SK-N-SH treated with all-trans-retinoic acid at 6 μM for 48 hours (cell line): Measurements from ENCODE around the gene TTC13.
A peak's percentile ranks its signal among the peaks of the same experiment; 100 is the strongest.

ENCODE experiments used
- ATAC-seq: fragments of 200-7000 bp; cut with Tn5 transposase; 3 replicates; pipeline ENCODE4 v1.9.1; 2020; ENCODE audit warnings: mild to moderate bottlenecking, moderate library complexity
- BACH2 ChIP-seq: fragments of 250-450 bp; sonication (Bioruptor Pico); IDR thresholded peaks from 2 replicates; pipeline ENCODE4 v1.9.0; 2021; ENCODE audit warnings: mild to moderate bottlenecking, borderline replicate concordance
- CSDC2 ChIP-seq: fragments of 250-450 bp; sonication (Bioruptor Pico); IDR thresholded peaks from 2 replicates; pipeline ENCODE4 v1.5.0; 2020; ENCODE audit warnings: mild to moderate bottlenecking, moderate library complexity
- ESRRG ChIP-seq: fragments of 250-450 bp; sonication (Bioruptor Pico); IDR thresholded peaks from 2 replicates; pipeline ENCODE4 v1.6.1; 2021; ENCODE audit warnings: mild to moderate bottlenecking
- GLIS3 ChIP-seq: fragments of 250-450 bp; sonication (Bioruptor Pico); IDR thresholded peaks from 2 replicates; pipeline ENCODE4 v1.5.0; 2020; ENCODE audit warnings: mild to moderate bottlenecking, moderate library complexity
- ISL1 ChIP-seq: fragments of 250-450 bp; sonication (Bioruptor Pico); IDR thresholded peaks from 2 replicates; pipeline ENCODE4 v2.1.2; 2022; ENCODE audit warnings: mild to moderate bottlenecking, moderate library complexity
- OSR1 ChIP-seq: fragments of 250-450 bp; sonication (Bioruptor Pico); IDR thresholded peaks from 2 replicates; pipeline ENCODE4 v1.8.0; 2022; ENCODE audit warnings: moderate library complexity, mild to moderate bottlenecking, inconsistent platforms
- PPARA ChIP-seq: fragments of 250-450 bp; sonication (Bioruptor Pico); IDR thresholded peaks from 2 replicates; pipeline ENCODE4 v1.5.0; 2020; ENCODE audit warnings: mild to moderate bottlenecking, borderline replicate concordance
- RARB ChIP-seq: fragments of 250-450 bp; sonication (Bioruptor Pico); IDR thresholded peaks from 2 replicates; pipeline ENCODE4 v1.8.0; 2021; ENCODE audit warnings: mild to moderate bottlenecking, moderate library complexity
- SNAI2 ChIP-seq: fragments of 250-450 bp; sonication (Bioruptor Pico); IDR thresholded peaks from 2 replicates; pipeline ENCODE4 v1.5.0; 2020; ENCODE audit warnings: mild to moderate bottlenecking, moderate library complexity
- TCF4 ChIP-seq: fragments of 250-450 bp; sonication (Bioruptor Pico); IDR thresholded peaks from 2 replicates; pipeline ENCODE4 v1.8.0; 2021; ENCODE audit warnings: mild to moderate bottlenecking, moderate library complexity, borderline replicate concordance
- TOX ChIP-seq: fragments of 250-450 bp; sonication (Bioruptor Pico); IDR thresholded peaks from 2 replicates; pipeline ENCODE4 v1.8.0; 2021; ENCODE audit warnings: mild to moderate bottlenecking, moderate library complexity, borderline replicate concordance
- ZC3H10 ChIP-seq: fragments of 250-450 bp; sonication (Bioruptor Pico); IDR thresholded peaks from 2 replicates; pipeline ENCODE4 v1.5.1; 2021; ENCODE audit warnings: mild to moderate bottlenecking, moderate library complexity
- ZFP3 ChIP-seq: fragments of 250-450 bp; sonication (Bioruptor Pico); IDR thresholded peaks from 2 replicates; pipeline ENCODE4 v1.5.0; 2020; ENCODE audit warnings: mild to moderate bottlenecking, moderate library complexity
- ZFP30 ChIP-seq: fragments of 450-650 bp; formaldehyde crosslinking; IDR thresholded peaks from 2 replicates; pipeline ENCODE4 v1.5.0; 2022; ENCODE audit warnings: mild to moderate bottlenecking, moderate library complexity
- ZNF565 ChIP-seq: fragments of 450-650 bp; formaldehyde crosslinking; conservative IDR thresholded peaks from 2 replicates; pipeline ENCODE4 v1.5.0; 2020; ENCODE audit warnings: low read depth, mild to moderate bottlenecking, moderate library complexity
- ZNF70 ChIP-seq: fragments of 450-650 bp; formaldehyde crosslinking; IDR thresholded peaks from 2 replicates; pipeline ENCODE4 v1.5.0; 2020; ENCODE audit warnings: mild to moderate bottlenecking, moderate library complexity
- ZNF8 ChIP-seq: fragments of 450-650 bp; formaldehyde crosslinking; IDR thresholded peaks from 2 replicates; pipeline ENCODE4 v1.5.0; 2020; ENCODE audit warnings: mild to moderate bottlenecking, moderate library complexity
- TF ChIP-seq, protein P1 (sequence below): fragments of 250-450 bp; sonication (Bioruptor Pico); IDR thresholded peaks from 2 replicates; pipeline ENCODE4 v1.5.0; 2020; ENCODE audit warnings: mild to moderate bottlenecking, moderate library complexity
- TF ChIP-seq, protein P2 (sequence below): fragments of 250-450 bp; sonication (Bioruptor Pico); IDR thresholded peaks from 2 replicates; pipeline ENCODE4 v1.8.0; 2020; ENCODE audit warnings: mild to moderate bottlenecking, moderate library complexity, borderline replicate concordance
- TF ChIP-seq, protein P3 (sequence below): fragments of 250-450 bp; sonication (Bioruptor Pico); IDR thresholded peaks from 2 replicates; pipeline ENCODE4 v1.5.1; 2021; ENCODE audit warnings: mild to moderate bottlenecking, moderate library complexity
- TF ChIP-seq, protein P4 (sequence below): fragments of 250-450 bp; sonication (Bioruptor Pico); IDR thresholded peaks from 2 replicates; pipeline ENCODE4 v1.5.1; 2020; ENCODE audit warnings: low read depth, mild to moderate bottlenecking, moderate library complexity
- TF ChIP-seq, protein P5 (sequence below): fragments of 250-450 bp; sonication (Bioruptor Pico); IDR thresholded peaks from 2 replicates; pipeline ENCODE4 v1.8.0; 2021; ENCODE audit warnings: low read depth, mild to moderate bottlenecking, moderate library complexity, borderline replicate concordance

The TTC13 gene

DNA sequence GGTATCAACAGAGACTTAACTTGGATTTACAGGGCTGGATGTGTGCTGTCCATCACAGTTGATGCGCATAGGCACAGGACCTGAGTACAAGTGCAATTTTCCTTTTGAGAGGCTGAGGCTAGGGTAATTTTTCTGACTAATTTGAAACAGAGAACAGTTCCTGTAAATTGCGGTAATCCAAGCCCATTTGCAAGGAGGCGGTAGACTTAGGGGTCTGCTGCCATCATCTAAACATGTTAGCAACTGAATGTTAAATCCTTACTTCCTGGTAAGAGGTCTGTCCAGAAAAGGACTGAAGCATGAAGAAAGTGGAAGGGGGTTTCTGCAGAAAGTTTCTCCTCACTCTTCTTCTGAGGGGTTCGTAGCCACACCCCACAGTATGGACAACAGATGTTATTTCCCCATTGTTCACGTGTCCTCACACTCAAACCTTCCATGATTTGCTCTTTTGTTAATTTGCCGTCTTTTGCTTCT lies 86.6 kb downstream of the TTC13 start (continued):
- TF ChIP-seq, protein P1, sequence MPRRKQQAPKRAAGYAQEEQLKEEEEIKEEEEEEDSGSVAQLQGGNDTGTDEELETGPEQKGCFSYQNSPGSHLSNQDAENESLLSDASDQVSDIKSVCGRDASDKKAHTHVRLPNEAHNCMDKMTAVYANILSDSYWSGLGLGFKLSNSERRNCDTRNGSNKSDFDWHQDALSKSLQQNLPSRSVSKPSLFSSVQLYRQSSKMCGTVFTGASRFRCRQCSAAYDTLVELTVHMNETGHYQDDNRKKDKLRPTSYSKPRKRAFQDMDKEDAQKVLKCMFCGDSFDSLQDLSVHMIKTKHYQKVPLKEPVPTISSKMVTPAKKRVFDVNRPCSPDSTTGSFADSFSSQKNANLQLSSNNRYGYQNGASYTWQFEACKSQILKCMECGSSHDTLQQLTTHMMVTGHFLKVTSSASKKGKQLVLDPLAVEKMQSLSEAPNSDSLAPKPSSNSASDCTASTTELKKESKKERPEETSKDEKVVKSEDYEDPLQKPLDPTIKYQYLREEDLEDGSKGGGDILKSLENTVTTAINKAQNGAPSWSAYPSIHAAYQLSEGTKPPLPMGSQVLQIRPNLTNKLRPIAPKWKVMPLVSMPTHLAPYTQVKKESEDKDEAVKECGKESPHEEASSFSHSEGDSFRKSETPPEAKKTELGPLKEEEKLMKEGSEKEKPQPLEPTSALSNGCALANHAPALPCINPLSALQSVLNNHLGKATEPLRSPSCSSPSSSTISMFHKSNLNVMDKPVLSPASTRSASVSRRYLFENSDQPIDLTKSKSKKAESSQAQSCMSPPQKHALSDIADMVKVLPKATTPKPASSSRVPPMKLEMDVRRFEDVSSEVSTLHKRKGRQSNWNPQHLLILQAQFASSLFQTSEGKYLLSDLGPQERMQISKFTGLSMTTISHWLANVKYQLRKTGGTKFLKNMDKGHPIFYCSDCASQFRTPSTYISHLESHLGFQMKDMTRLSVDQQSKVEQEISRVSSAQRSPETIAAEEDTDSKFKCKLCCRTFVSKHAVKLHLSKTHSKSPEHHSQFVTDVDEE (CRISPR knock-in tag): no peak
- TF ChIP-seq ZNF8 (CRISPR knock-in tag): no peak
- TF ChIP-seq ESRRG (CRISPR knock-in tag): no peak
- TF ChIP-seq RARB (CRISPR knock-in tag): no peak
- no peak for TF ChIP-seq ZFP30

DNA sequence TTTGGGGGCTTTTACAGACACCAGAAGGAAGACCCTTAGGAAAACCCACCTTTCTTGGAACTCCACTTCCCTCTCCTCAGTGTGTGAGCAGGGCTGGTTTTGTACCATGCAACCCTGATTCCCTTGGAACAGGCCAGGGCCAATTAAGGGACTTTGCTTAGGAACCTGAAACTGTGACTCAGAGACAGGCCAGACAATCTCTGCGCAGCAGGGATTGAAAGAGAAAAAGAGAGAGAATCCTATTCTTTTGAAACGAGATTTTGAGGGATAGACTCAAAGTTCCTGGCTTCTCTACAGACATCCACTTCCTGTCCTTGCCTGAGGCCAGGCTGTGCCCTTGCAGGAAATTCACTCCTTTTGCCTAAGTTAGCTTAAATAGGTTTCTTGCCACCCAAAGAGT lies 87.2 kb downstream of the TTC13 start:
- peak; percentile 60 for ATAC-seq

DNA sequence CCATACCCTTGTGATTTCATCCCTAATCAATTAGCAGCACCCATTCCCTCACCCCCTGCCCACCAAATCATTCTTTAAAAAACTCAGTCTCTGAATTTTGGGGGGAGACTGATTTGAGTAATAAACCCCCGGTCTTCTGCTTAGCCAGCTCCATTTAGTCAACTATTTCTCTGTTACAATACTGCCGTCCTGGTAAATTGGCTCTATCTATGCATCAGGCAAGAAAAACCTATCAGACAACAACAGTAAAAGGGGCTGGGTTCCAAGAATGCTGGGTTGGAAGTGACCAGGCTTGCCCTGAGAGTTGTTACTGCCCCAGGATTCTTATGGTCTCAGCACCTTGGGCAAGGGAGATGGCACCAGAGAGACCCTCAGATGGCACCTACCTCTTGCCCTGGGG lies 94.0 kb downstream of the TTC13 start:
- TF ChIP-seq BACH2 (CRISPR knock-in tag) (no peak), CSDC2 (CRISPR knock-in tag) (no peak), TOX (CRISPR knock-in tag) (no peak), TCF4 (CRISPR knock-in tag) (no peak), ZFP30 (no peak), ZC3H10 (no peak), PPARA (no peak), ZFP3 (no peak), OSR1 (CRISPR knock-in tag) (no peak), SNAI2 (CRISPR knock-in tag) (no peak), GLIS3 (no peak), ZNF70 (CRISPR knock-in tag) (no peak), RARB (CRISPR knock-in tag) (no peak), ESRRG (CRISPR knock-in tag) (no peak), ZNF565 (CRISPR knock-in tag) (no peak)
- TF ChIP-seq, protein P1 (CRISPR knock-in tag): no peak
- TF ChIP-seq, protein P2, sequence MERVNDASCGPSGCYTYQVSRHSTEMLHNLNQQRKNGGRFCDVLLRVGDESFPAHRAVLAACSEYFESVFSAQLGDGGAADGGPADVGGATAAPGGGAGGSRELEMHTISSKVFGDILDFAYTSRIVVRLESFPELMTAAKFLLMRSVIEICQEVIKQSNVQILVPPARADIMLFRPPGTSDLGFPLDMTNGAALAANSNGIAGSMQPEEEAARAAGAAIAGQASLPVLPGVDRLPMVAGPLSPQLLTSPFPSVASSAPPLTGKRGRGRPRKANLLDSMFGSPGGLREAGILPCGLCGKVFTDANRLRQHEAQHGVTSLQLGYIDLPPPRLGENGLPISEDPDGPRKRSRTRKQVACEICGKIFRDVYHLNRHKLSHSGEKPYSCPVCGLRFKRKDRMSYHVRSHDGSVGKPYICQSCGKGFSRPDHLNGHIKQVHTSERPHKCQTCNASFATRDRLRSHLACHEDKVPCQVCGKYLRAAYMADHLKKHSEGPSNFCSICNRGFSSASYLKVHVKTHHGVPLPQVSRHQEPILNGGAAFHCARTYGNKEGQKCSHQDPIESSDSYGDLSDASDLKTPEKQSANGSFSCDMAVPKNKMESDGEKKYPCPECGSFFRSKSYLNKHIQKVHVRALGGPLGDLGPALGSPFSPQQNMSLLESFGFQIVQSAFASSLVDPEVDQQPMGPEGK (CRISPR knock-in tag): no peak
- TF ChIP-seq, protein P3, sequence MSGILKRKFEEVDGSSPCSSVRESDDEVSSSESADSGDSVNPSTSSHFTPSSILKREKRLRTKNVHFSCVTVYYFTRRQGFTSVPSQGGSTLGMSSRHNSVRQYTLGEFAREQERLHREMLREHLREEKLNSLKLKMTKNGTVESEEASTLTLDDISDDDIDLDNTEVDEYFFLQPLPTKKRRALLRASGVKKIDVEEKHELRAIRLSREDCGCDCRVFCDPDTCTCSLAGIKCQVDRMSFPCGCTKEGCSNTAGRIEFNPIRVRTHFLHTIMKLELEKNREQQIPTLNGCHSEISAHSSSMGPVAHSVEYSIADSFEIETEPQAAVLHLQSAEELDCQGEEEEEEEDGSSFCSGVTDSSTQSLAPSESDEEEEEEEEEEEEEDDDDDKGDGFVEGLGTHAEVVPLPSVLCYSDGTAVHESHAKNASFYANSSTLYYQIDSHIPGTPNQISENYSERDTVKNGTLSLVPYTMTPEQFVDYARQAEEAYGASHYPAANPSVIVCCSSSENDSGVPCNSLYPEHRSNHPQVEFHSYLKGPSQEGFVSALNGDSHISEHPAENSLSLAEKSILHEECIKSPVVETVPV (CRISPR knock-in tag): no peak
- ATAC-seq: no peak

More for the DNA sequence above, 87.2 kb downstream of the TTC13 start:
- TF ChIP-seq, protein P3 (CRISPR knock-in tag): no peak
- TF ChIP-seq BACH2 (CRISPR knock-in tag) (no peak), ZFP30 (no peak), OSR1 (CRISPR knock-in tag) (no peak), SNAI2 (CRISPR knock-in tag) (no peak), ZNF70 (CRISPR knock-in tag) (no peak), GLIS3 (no peak), TCF4 (CRISPR knock-in tag) (no peak), ISL1 (CRISPR knock-in tag) (no peak), ZNF8 (CRISPR knock-in tag) (no peak), PPARA (no peak)
- TF ChIP-seq, protein P4, sequence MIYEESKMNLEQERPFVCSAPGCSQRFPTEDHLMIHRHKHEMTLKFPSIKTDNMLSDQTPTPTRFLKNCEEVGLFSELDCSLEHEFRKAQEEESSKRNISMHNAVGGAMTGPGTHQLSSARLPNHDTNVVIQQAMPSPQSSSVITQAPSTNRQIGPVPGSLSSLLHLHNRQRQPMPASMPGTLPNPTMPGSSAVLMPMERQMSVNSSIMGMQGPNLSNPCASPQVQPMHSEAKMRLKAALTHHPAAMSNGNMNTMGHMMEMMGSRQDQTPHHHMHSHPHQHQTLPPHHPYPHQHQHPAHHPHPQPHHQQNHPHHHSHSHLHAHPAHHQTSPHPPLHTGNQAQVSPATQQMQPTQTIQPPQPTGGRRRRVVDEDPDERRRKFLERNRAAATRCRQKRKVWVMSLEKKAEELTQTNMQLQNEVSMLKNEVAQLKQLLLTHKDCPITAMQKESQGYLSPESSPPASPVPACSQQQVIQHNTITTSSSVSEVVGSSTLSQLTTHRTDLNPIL: no peak
- TF ChIP-seq, protein P5, sequence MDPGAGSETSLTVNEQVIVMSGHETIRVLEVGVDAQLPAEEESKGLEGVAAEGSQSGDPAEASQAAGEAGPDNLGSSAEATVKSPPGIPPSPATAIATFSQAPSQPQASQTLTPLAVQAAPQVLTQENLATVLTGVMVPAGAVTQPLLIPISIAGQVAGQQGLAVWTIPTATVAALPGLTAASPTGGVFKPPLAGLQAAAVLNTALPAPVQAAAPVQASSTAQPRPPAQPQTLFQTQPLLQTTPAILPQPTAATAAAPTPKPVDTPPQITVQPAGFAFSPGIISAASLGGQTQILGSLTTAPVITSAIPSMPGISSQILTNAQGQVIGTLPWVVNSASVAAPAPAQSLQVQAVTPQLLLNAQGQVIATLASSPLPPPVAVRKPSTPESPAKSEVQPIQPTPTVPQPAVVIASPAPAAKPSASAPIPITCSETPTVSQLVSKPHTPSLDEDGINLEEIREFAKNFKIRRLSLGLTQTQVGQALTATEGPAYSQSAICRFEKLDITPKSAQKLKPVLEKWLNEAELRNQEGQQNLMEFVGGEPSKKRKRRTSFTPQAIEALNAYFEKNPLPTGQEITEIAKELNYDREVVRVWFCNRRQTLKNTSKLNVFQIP (CRISPR knock-in tag): no peak
